Body of pancreas (tissue), 4 donors: ENCODE measurements around the gene TMEM234. TPM values are rescaled to one million over a fixed set of nuclear protein-coding genes. Genes with fewer than 3 reads are reported as not detected.

ENCODE experiments used
- ATAC-seq: fragments of 150-250 bp; one replicate; pipeline ENCODE4 v1.9.1; 2016
- DNase-seq, 4 donors: peaks; one replicate each; pipeline ENCODE4 v3.0.0-alpha.2; 2019
- H3K27ac ChIP-seq, 4 donors: fragments of 200-600 bp; sonication (generic); 1 replicate in 3 of 4; 2 replicates in 1 of 4; pipeline versions ENCODE4 v1.5.1 to v1.6.1; 2016 to 2019; ENCODE audit warnings: mild to moderate bottlenecking in 1 of 4, mixed read lengths in 1 of 4, moderate library complexity in 1 of 4
- H3K27me3 ChIP-seq, 2 donors: fragments of 200-600 bp; sonication (generic); one replicate each; pipeline ENCODE4 v1.6.0; 2016; ENCODE audit warnings: mild to moderate bottlenecking in 1 of 2
- H3K36me3 ChIP-seq, 2 donors: fragments of 200-600 bp; sonication (generic); replicated peaks in 1 of 2; 2 replicates each; pipeline ENCODE4 v1.5.1; 2016; ENCODE audit warnings: low read depth in 2 of 2; ENCODE audit not compliant: insufficient read depth in 1 of 2
- H3K4me1 ChIP-seq: fragments of 200-600 bp; sonication (generic); one replicate; pipeline ENCODE4 v1.6.0; 2016
- H3K4me3 ChIP-seq, 2 donors: fragments of 200-600 bp; sonication (generic); 1 replicate in 1 of 2; 2 replicates in 1 of 2; pipeline ENCODE4 v1.5.1; 2016 to 2019
- H3K9me3 ChIP-seq, 3 donors: fragments of 200-600 bp; sonication (generic); 1 replicate in 2 of 3; 2 replicates in 1 of 3; pipeline ENCODE4 v1.5.1; 2016
- CTCF ChIP-seq, 7 experiments: fragments of 450-650 bp in 4 of 7; fragments of 200-600 bp in 3 of 7; sonication (generic) in 3 of 7; IDR thresholded peaks; one replicate each; pipeline ENCODE4 v1.5.1; 2016 to 2019; ENCODE audit warnings: antibody characterized with exemption in 7 of 7
- POLR2A ChIP-seq, 3 donors: fragments of 450-650 bp; IDR thresholded peaks; one replicate each; pipeline ENCODE4 v1.6.1; 2016; ENCODE audit warnings: antibody characterized with exemption in 3 of 3, mild to moderate bottlenecking in 2 of 3
- WGBS, 2 donors: methylation state at CpG; one replicate each; pipeline ENCODE4 v1.1.5; 2017; 5-methylcytosine and 5-hydroxymethylcytosine counted together
- intact Hi-C: fragments of 100-400 bp; cut with DNase I; formaldehyde crosslinking; loops from one replicate; pipeline ENCODE4 v1.15.1; 2023
- total RNA-seq, 2 donors: library from RNA; depleted of rRNA; stranded (reverse); fragments of >200 nt; gene quantifications; one replicate each; pipeline ENCODE4 v1.1.0, GENCODE V29; 2016

Gene TMEM234
- 10 to 100 TPM; 16.3 to 20.8 TPM for total RNA-seq

DNA sequence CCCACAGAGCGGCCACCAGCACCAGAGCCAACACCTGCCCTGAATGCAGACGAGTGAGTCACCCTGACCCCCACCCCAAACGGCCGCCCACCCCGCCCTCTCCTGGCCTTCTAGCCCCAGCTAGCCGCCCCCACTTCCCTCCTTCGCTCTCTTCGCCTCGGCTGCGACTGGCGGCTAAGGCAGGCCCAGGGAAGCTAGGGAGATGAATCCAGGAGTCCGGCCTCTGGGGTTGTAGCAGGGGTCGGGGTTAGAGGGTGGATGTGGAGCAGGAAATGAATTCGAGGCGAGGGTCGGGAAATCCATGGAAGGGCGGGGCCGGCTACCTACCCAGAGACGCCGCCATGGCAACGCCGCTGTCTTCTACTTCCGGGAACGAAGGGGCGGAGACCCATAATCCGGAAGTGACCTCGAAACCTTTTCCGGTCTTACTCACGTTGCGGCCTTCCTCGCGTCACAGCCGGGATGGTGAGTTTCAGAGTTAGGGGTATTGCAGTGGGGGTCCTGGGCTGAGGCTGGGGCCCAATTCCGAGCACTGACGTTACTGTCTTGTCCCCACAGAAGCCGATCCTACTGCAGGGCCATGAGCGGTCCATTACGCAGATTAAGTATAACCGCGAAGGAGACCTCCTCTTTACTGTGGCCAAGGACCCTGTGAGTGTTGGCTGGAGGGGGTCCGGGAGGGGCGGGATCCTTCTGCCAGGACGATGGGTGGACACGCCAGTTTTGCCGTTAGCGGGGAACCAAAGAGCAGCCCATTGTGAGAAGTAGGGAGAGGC is at the start of gene TMEM234, which contains the start of gene EIF3I:
TMEM234 (minus strand) TSS at position 374 of the 776 bp plus-strand sequence; CDS start at position 343, 31 bp downstream.
EIF3I (plus strand) TSS at position 428 of the 776 bp plus-strand sequence; CDS start at position 463, 35 bp downstream.
- H3K36me3 ChIP-seq, result peaks cover 0 to 1% of the 10 kb centered on the region in 2 donors
- WGBS, 2 donors, result 0 to 1% methylated on average over 32 to 46 of the region's 46 CpGs
- intact Hi-C loops, result no loop called here

GRCh38 chr1:32269744-32270143 is 47.6 kb upstream of the TMEM234 start:
- no peak overlapping the region for H3K4me3 ChIP-seq
- TF ChIP-seq CTCF (IDR thresholded peaks at IDR 0.05), result no peak
- TF ChIP-seq POLR2A (IDR thresholded peaks at IDR 0.05), result no peak
- no peak overlapping the region for H3K27ac ChIP-seq
- DNase-seq (no peak), ATAC-seq (no peak)
- no peaks in the 10 kb centered on the region for H3K27me3 ChIP-seq
- H3K36me3 ChIP-seq, result no peaks in the 10 kb centered on the region
- H3K4me1 ChIP-seq, result no peaks in the 10 kb centered on the region
- H3K9me3 ChIP-seq, result no peaks in the 10 kb centered on the region
- intact Hi-C loops, result no loop called here

More for the DNA sequence above, at the start of gene TMEM234, which contains the start of gene EIF3I:
- H3K27ac ChIP-seq, result peak within 1 kb of the TSS; percentile 60 to 94 (median 80)
- peaks cover 27% of the 10 kb centered on the region for H3K4me1 ChIP-seq
- H3K9me3 ChIP-seq, result no peaks in the 10 kb centered on the region
- ATAC-seq (peak; percentile 97), DNase-seq (peak; percentile 91 to 94 (median 92))
- TF ChIP-seq CTCF (IDR thresholded peaks at IDR 0.05), result no peak
- TF ChIP-seq POLR2A (IDR thresholded peaks at IDR 0.05), result peak; percentile 36 to 77 (median 75)
- H3K4me3 ChIP-seq, result peak within 1 kb of the TSS; percentile 44 to 84
- H3K27me3 ChIP-seq, result no peaks in the 10 kb centered on the region

DNA sequence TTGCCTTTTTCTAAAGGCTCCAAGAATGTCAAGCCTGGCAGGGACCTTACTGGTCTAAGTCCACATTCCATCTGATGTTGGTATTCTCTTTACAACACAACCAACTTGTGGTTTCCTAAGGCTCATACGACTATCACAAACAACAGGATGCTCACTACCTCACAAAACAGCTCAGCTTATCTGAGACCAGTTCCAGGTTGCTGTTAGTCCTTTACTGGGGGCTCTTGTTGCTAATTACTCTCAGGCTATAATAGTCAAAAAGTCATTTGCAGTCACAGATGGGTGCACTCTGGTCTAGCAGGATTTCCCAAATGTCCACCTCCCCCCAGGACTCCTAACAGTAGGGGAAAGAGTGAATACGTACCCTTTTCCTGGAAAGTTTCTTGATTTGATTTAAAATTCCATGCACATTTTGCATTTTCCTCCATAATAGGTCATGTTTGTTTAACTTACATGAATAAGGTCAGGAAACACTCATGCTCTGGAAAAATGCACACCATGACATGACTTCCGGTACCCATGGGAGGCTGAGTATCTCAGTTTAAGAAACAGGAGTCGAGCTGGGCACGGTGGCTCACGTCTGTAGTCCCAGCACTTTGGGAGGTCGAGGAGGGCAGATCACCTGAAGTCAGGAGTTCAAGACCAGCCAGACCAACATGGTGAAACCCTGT is 44.9 kb upstream of the TMEM234 start:
- intact Hi-C loops, result no loop called here
- Histone ChIP-seq H3K4me1 (no peaks in the 10 kb centered on the region), H3K9me3 (no peaks in the 10 kb centered on the region), H3K36me3 (no peaks in the 10 kb centered on the region), H3K27me3 (no peaks in the 10 kb centered on the region), H3K4me3 (no peak overlapping the region), H3K27ac (no peak overlapping the region)
- TF ChIP-seq POLR2A (IDR thresholded peaks at IDR 0.05) (no peak), CTCF (IDR thresholded peaks at IDR 0.05) (no peak)
- ATAC-seq (no peak), DNase-seq (no peak)
- WGBS, 2 donors, result 69 to 84% methylated on average over 7 of the region's 7 CpGs

DNA sequence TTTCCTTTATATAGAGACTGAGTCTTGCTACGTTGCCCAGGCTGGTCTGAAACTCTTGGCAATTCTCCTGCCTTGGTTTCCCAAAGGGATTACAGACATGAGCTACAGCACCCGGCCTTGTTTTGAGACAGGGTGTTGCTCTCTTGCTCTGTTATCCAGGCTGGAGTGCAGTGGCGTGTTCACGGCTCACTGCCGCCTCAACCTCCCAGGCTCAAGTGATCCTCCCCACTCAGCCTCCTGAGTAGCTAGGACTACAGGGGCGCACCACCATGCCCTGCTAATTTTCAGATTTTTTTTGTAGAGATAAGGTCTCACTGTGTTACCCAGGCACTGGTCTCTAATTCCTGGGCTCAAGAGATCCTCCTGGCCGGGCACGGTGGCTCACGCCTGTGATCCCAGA is 43.7 kb upstream of the TMEM234 start:
- 92 to 96% methylated on average over 9 of the region's 9 CpGs for WGBS, 2 donors
- no peaks in the 10 kb centered on the region for H3K36me3 ChIP-seq
- ATAC-seq (no peak), DNase-seq (no peak)
- H3K4me1 ChIP-seq, result no peaks in the 10 kb centered on the region
- H3K27me3 ChIP-seq, result no peaks in the 10 kb centered on the region
- no peak overlapping the region for H3K4me3 ChIP-seq
- no peaks in the 10 kb centered on the region for H3K9me3 ChIP-seq
- H3K27ac ChIP-seq, result no peak overlapping the region
- intact Hi-C loops, result no loop called here
- TF ChIP-seq CTCF (IDR thresholded peaks at IDR 0.05), result no peak
- no peak for TF ChIP-seq POLR2A (IDR thresholded peaks at IDR 0.05)
